ENCODE data around the gene SIL1. TPM values are rescaled to one million over a fixed set of nuclear protein-coding genes. Genes with fewer than 3 reads are reported as not detected.
A peak's percentile ranks its signal among the peaks of the same experiment; 100 is the strongest.

SIL1 gene
- total and polyA plus RNA-seq, 2 of the 8 experiments (the other 6 are each of a cell fraction or from before 2014, with no cell fraction given), result 8.3 to 12.8 TPM

- ChIA-PET CTCF (ENCODE audit: partially characterized antibody) (interaction anchor here (1.0 kb wide), 1 partner anchor 898 kb away, joined by 3 read pairs; no protein-coding TSS in a partner anchor), POLR2A (ENCODE audit: partially characterized antibody) (interaction anchor here (1.5 kb wide), 1 partner anchor 155 kb away, joined by 4 read pairs; no protein-coding TSS in a partner anchor)
- Histone ChIP-seq H3K4me1 (replicated peaks in 1 of 4; ENCODE audit: control insufficient read depth in 3 of 4, insufficient read depth in 4 of 4, low read length in 3 of 4) (no peaks in the 10 kb centered on the region), H4K20me1 (replicated peaks in 1 of 2; ENCODE audit: control insufficient read depth in 1 of 2, insufficient read depth in 2 of 2, low read length in 2 of 2) (no peaks in the 10 kb centered on the region), H3K9me3 (ENCODE audit: insufficient read depth in 2 of 2, low read depth in 1 of 2, low read length in 1 of 2) (no peaks in the 10 kb centered on the region), H2BK12ac (ENCODE audit: low read depth, low read length) (no peak overlapping the region), H3K9ac (replicated peaks in 1 of 4; ENCODE audit: extremely low read depth in 1 of 4, low read depth in 3 of 4, low read length in 3 of 4) (no peak overlapping the region), H3K56ac (replicated peaks; ENCODE audit: insufficient read length, low read depth, low read length) (no peak overlapping the region), H3K4ac (replicated peaks; ENCODE audit: insufficient read length, low read depth, low read length) (no peak overlapping the region), H2BK20ac (ENCODE audit: low read length) (no peak overlapping the region), H4K8ac (ENCODE audit: extremely low read depth, insufficient read depth, low read length) (no peak overlapping the region), H2AK5ac (ENCODE audit: low read depth, low read length) (no peak overlapping the region), H3K79me2 (ENCODE audit: control insufficient read depth in 1 of 2, insufficient read depth in 2 of 2, low read length in 2 of 2) (no peaks in the 10 kb centered on the region), H3K23ac (ENCODE audit: insufficient read length) (no peak overlapping the region), H4K5ac (ENCODE audit: insufficient read length, low read depth, low read length) (no peak overlapping the region), H2AFZ (ENCODE audit: low read length) (no peak overlapping the region), H3K14ac (ENCODE audit: insufficient read length) (no peak overlapping the region), H3K79me1 (ENCODE audit: low read depth, low read length) (no peaks in the 10 kb centered on the region), H3K23me2 (ENCODE audit: low read depth, low read length) (no peaks in the 10 kb centered on the region), H4K91ac (replicated peaks; ENCODE audit: insufficient read length, low read length) (peak overlapping the region; percentile 16), H3K18ac (ENCODE audit: extremely low read depth, low read length) (no peak overlapping the region), H3K27me3 (replicated peaks in 1 of 4; ENCODE audit: control insufficient read depth in 3 of 4, extremely low read depth in 1 of 4, insufficient read depth in 3 of 4, low read length in 3 of 4) (no peaks in the 10 kb centered on the region), H3K36me3 (ENCODE audit: control insufficient read depth in 2 of 4, insufficient read depth in 4 of 4, low read length in 3 of 4) (no peaks in the 10 kb centered on the region), H3K27ac (ENCODE audit: low read depth, low read length) (no peak overlapping the region), H3K4me3 (ENCODE audit: extremely low read depth in 1 of 4, insufficient read depth in 2 of 4, low read depth in 3 of 4, low read length in 4 of 4) (no peak overlapping the region), H2BK15ac (ENCODE audit: low read length) (0 out of 2 replicates have a peak overlapping the region, but pooled peaks have one; percentile 47), H3K4me2 (ENCODE audit: insufficient read depth in 1 of 2, low read depth in 2 of 2, low read length in 2 of 2) (no peak overlapping the region), H2BK5ac (ENCODE audit: low read depth, low read length) (no peak overlapping the region), H2BK120ac (replicated peaks; ENCODE audit: low read depth, low read length) (no peak overlapping the region)
- TF ChIP-seq RBBP5 (IDR thresholded peaks at IDR 0.05; ENCODE audit: borderline replicate concordance, low read depth, low read length) (no peak), POU5F1 (IDR thresholded peaks at IDR 0.05; ENCODE audit: low read depth, low read length) (no peak), RXRA (IDR thresholded peaks at IDR 0.05; ENCODE audit: insufficient read depth, low read depth, low read length) (no peak), E2F6 (IDR thresholded peaks at IDR 0.05) (no peak), BCL11A (IDR thresholded peaks at IDR 0.05; ENCODE audit: low read depth in 2 of 2, low read length in 2 of 2) (no peak), BRCA1 (IDR thresholded peaks at IDR 0.05; ENCODE audit: low read depth, low read length) (no peak), GTF2F1 (IDR thresholded peaks at IDR 0.05; ENCODE audit: borderline replicate concordance, low read depth, low read length) (no peak), USF2 (IDR thresholded peaks at IDR 0.05; ENCODE audit: low read length) (no peak), POLR2AphosphoS5 (IDR thresholded peaks at IDR 0.05; ENCODE audit: low read depth, low read length) (no peak), EZH2 (IDR thresholded peaks at IDR 0.05; ENCODE audit: low read depth, low read length, severe bottlenecking) (no peak)
- FAIRE-seq (no peak), DNase-seq (ENCODE audit: low read depth in 1 of 2, low spot score in 2 of 2) (no peak)
- WGBS, 2 experiments (ENCODE audit: extremely low coverage in 1 of 2, insufficient coverage in 1 of 2, insufficient read length in 1 of 2, insufficient replicate concordance in 2 of 2, low coverage in 1 of 2, low lambda C conversion rate in 2 of 2, missing lambda C conversion rate in 1 of 2), result 84% methylated on average over 5 of the region's 5 CpGs; no CpG with 5 or more reads in 1 of the 2 experiments
These were observed 77.0 kb downstream of the SIL1 start for GRCh38 chr5:139121120-139121519.
